Measurements from ENCODE around the gene ZNF485. TPM values are rescaled to one million over a fixed set of nuclear protein-coding genes. Genes with fewer than 3 reads are reported as not detected.
A peak's percentile ranks its signal among the peaks of the same experiment; 100 is the strongest.
"Not testable (repeated sequence)": the region's sequence is repeated elsewhere in the genome, so short reads cannot be mapped to it uniquely, and the experiment has no call there.

Gene ZNF485
- total RNA-seq, 1 donor, result 2.5 TPM

GRCh38 chr10:43598446-43598845, 7.8 kb upstream of the ZNF485 start:
- TF ChIP-seq CTCF (IDR thresholded peaks at IDR 0.05; ENCODE audit: extremely low read depth, low read depth, low read length), result no peak
- Histone ChIP-seq H3K79me2 (ENCODE audit: insufficient read depth, low read length) (no peaks in the 10 kb centered on the region), H3K4me1 (ENCODE audit: insufficient read depth, low read length) (no peaks in the 10 kb centered on the region), H3K4me3 (ENCODE audit: insufficient read depth, low read length) (no peak overlapping the region), H3K4me2 (ENCODE audit: insufficient read depth, low read length) (no peak overlapping the region), H4K20me1 (ENCODE audit: insufficient read depth, low read length) (no peaks in the 10 kb centered on the region), H3K9me3 (ENCODE audit: low read depth, low read length) (no peaks in the 10 kb centered on the region), H2AFZ (ENCODE audit: low read length) (no peak overlapping the region), H3K27me3 (ENCODE audit: insufficient read depth, low read length) (peaks cover 1% of the 10 kb centered on the region), H3K36me3 (ENCODE audit: insufficient read depth, low read length) (no peaks in the 10 kb centered on the region), H3K27ac (ENCODE audit: low read depth, low read length) (no peak overlapping the region)
- no peak for DNase-seq (ENCODE audit: insufficient read length, low spot score, missing footprints)

- H3K27me3 ChIP-seq (ENCODE audit: insufficient read depth, low read length), result peaks cover 7% of the 10 kb centered on the region
- no peak for DNase-seq (ENCODE audit: insufficient read length, low spot score, missing footprints)
- no peak overlapping the region for H3K4me2 ChIP-seq (ENCODE audit: insufficient read depth, low read length)
- H4K20me1 ChIP-seq (ENCODE audit: insufficient read depth, low read length), result no peaks in the 10 kb centered on the region
- H3K9me3 ChIP-seq (ENCODE audit: low read depth, low read length), result no peaks in the 10 kb centered on the region
- H3K4me3 ChIP-seq (ENCODE audit: insufficient read depth, low read length), result no peak overlapping the region
- no peak overlapping the region for H2AFZ ChIP-seq (ENCODE audit: low read length)
- H3K4me1 ChIP-seq (ENCODE audit: insufficient read depth, low read length), result no peaks in the 10 kb centered on the region
- no peak for TF ChIP-seq CTCF (IDR thresholded peaks at IDR 0.05; ENCODE audit: extremely low read depth, low read depth, low read length)
- H3K79me2 ChIP-seq (ENCODE audit: insufficient read depth, low read length), result no peaks in the 10 kb centered on the region
- no peaks in the 10 kb centered on the region for H3K36me3 ChIP-seq (ENCODE audit: insufficient read depth, low read length)
- no peak overlapping the region for H3K27ac ChIP-seq (ENCODE audit: low read depth, low read length)
Measured at GRCh38 chr10:43599333-43599732, 6.9 kb upstream of the ZNF485 start.

GRCh38 chr10:43601576-43601975, 4.7 kb upstream of the ZNF485 start:
- not testable (repeated sequence) for H3K79me2 ChIP-seq (ENCODE audit: insufficient read depth, low read length); H3K4me2 ChIP-seq (ENCODE audit: insufficient read depth, low read length); H3K4me1 ChIP-seq (ENCODE audit: insufficient read depth, low read length); H3K27ac ChIP-seq (ENCODE audit: low read depth, low read length); H3K4me3 ChIP-seq (ENCODE audit: insufficient read depth, low read length); H3K27me3 ChIP-seq (ENCODE audit: insufficient read depth, low read length); H4K20me1 ChIP-seq (ENCODE audit: insufficient read depth, low read length); H3K9me3 ChIP-seq (ENCODE audit: low read depth, low read length); H3K36me3 ChIP-seq (ENCODE audit: insufficient read depth, low read length); DNase-seq (ENCODE audit: insufficient read length, low spot score, missing footprints); H2AFZ ChIP-seq (ENCODE audit: low read length)

GRCh38 chr10:43605850-43606322, 352 bp upstream of the ZNF485 start:
- no peak for DNase-seq (ENCODE audit: insufficient read length, low spot score, missing footprints)
- Histone ChIP-seq H3K4me3 (ENCODE audit: insufficient read depth, low read length) (peak overlapping the region; percentile 83), H3K27ac (ENCODE audit: low read depth, low read length) (no peak overlapping the region), H3K4me1 (ENCODE audit: insufficient read depth, low read length) (peaks cover 5% of the 10 kb centered on the region), H3K9me3 (ENCODE audit: low read depth, low read length) (no peaks in the 10 kb centered on the region), H4K20me1 (ENCODE audit: insufficient read depth, low read length) (no peaks in the 10 kb centered on the region), H2AFZ (ENCODE audit: low read length) (peak overlapping the region; percentile 92), H3K36me3 (ENCODE audit: insufficient read depth, low read length) (no peaks in the 10 kb centered on the region), H3K4me2 (ENCODE audit: insufficient read depth, low read length) (peak overlapping the region; percentile 88), H3K27me3 (ENCODE audit: insufficient read depth, low read length) (peaks cover 7% of the 10 kb centered on the region), H3K79me2 (ENCODE audit: insufficient read depth, low read length) (no peaks in the 10 kb centered on the region)
- no peak for TF ChIP-seq CTCF (IDR thresholded peaks at IDR 0.05; ENCODE audit: extremely low read depth, low read depth, low read length)
